H9 (cell line): Measurements from ENCODE around the gene AK4. TPM values are rescaled to one million over a fixed set of nuclear protein-coding genes. Genes with fewer than 3 reads are reported as not detected.

Experiments used
- DNase-seq: peaks from one replicate; pipeline ENCODE4 v3.0.0-alpha.2; 2017
- H2AFZ ChIP-seq: one replicate; pipeline ENCODE4 v1.6.1; 2013; ENCODE audit warnings: mild to moderate bottlenecking, low read length, control low read depth, moderate library complexity
- H2AK5ac ChIP-seq: 2 replicates; pipeline ENCODE4 v1.6.1; 2013; ENCODE audit warnings: low read length, control low read depth, mixed read lengths; ENCODE audit not compliant: insufficient read length
- H2BK120ac ChIP-seq: one replicate; pipeline ENCODE4 v1.6.1; 2013; ENCODE audit warnings: low read depth, mild to moderate bottlenecking, low read length, control low read depth, inconsistent platforms; ENCODE audit not compliant: poor library complexity, severe bottlenecking
- H2BK12ac ChIP-seq: 2 replicates; pipeline ENCODE4 v1.6.1; 2013; ENCODE audit warnings: low read length, control low read depth, mixed read lengths, low read depth; ENCODE audit not compliant: insufficient read length
- H2BK15ac ChIP-seq: 2 replicates; pipeline ENCODE4 v1.6.1; 2013; ENCODE audit warnings: low read depth, low read length, control low read depth
- H2BK20ac ChIP-seq: one replicate; pipeline ENCODE4 v1.6.1; 2013; ENCODE audit warnings: low read depth, mild to moderate bottlenecking, low read length, control low read depth, inconsistent platforms; ENCODE audit not compliant: poor library complexity, severe bottlenecking
- H2BK5ac ChIP-seq: 2 replicates; pipeline ENCODE4 v1.6.1; 2013; ENCODE audit warnings: low read length, control low read depth, mixed read lengths; ENCODE audit not compliant: insufficient read length
- H3K14ac ChIP-seq: 2 replicates; pipeline ENCODE4 v1.6.1; 2013; ENCODE audit warnings: low read length, control low read depth; ENCODE audit not compliant: insufficient read depth
- H3K18ac ChIP-seq: 2 replicates; pipeline ENCODE4 v1.6.1; 2013; ENCODE audit warnings: low read depth, mild to moderate bottlenecking, mixed read lengths, low read length, control low read depth; ENCODE audit not compliant: insufficient read length
- H3K23ac ChIP-seq: 2 replicates; pipeline ENCODE4 v1.6.1; 2013; ENCODE audit warnings: low read length, control low read depth, mixed read lengths, low read depth; ENCODE audit not compliant: insufficient read length
- H3K23me2 ChIP-seq: 2 replicates; pipeline ENCODE4 v1.6.1; 2013; ENCODE audit warnings: low read depth, mild to moderate bottlenecking, mixed read lengths, low read length, control low read depth; ENCODE audit not compliant: insufficient read length, poor library complexity, severe bottlenecking
- H3K27ac ChIP-seq: 2 replicates; pipeline ENCODE4 v1.5.1; 2013; ENCODE audit warnings: low read length, control low read depth, mixed read lengths, low read depth; ENCODE audit not compliant: insufficient read length
- H3K27me3 ChIP-seq: 2 replicates; pipeline ENCODE4 v1.6.1; 2013; ENCODE audit warnings: low read length, control low read depth, inconsistent platforms; ENCODE audit not compliant: insufficient read depth
- H3K4ac ChIP-seq: 2 replicates; pipeline ENCODE4 v1.6.1; 2013; ENCODE audit warnings: low read depth, mild to moderate bottlenecking, control low read depth, inconsistent platforms, low read length, moderate library complexity
- H3K4me1 ChIP-seq: 2 replicates; pipeline ENCODE4 v1.6.1; 2013; ENCODE audit warnings: low read length, control low read depth, inconsistent platforms; ENCODE audit not compliant: insufficient read depth
- H3K4me2 ChIP-seq: 2 replicates; pipeline ENCODE4 v1.6.1; 2013; ENCODE audit warnings: low read length, control low read depth, mixed read lengths; ENCODE audit not compliant: insufficient read length, insufficient read depth
- H3K56ac ChIP-seq: 2 replicates; pipeline ENCODE4 v1.6.1; 2013; ENCODE audit warnings: low read depth, mild to moderate bottlenecking, mixed read lengths, low read length, control low read depth; ENCODE audit not compliant: insufficient read length
- H3K79me1 ChIP-seq: 2 replicates; pipeline ENCODE4 v1.6.1; 2013; ENCODE audit warnings: low read depth, mild to moderate bottlenecking, moderate library complexity, low read length, control low read depth, inconsistent platforms; ENCODE audit not compliant: insufficient read depth, poor library complexity, severe bottlenecking
- H3K79me2 ChIP-seq: 2 replicates; pipeline ENCODE4 v1.6.1; 2013; ENCODE audit warnings: low read length, control low read depth, inconsistent platforms; ENCODE audit not compliant: insufficient read depth
- H3K9ac ChIP-seq: 2 replicates; pipeline ENCODE4 v1.6.1; 2013; ENCODE audit warnings: low read length, control low read depth, mixed read lengths; ENCODE audit not compliant: insufficient read length; ENCODE audit errors: extremely low read depth
- H3K9me3 ChIP-seq: one replicate; pipeline ENCODE4 v1.6.1; 2013; ENCODE audit warnings: low read depth, low read length, inconsistent platforms; ENCODE audit not compliant: control insufficient read depth
- H3T11ph ChIP-seq: one replicate; pipeline ENCODE4 v1.6.1; 2013; ENCODE audit warnings: mild to moderate bottlenecking, low read length, control low read depth, inconsistent platforms
- H4K20me1 ChIP-seq: one replicate; pipeline ENCODE4 v1.6.1; 2013; ENCODE audit not compliant: control insufficient read depth, insufficient read length, insufficient read depth
- H4K5ac ChIP-seq: 2 replicates; pipeline ENCODE4 v1.6.1; 2013; ENCODE audit warnings: low read depth, mild to moderate bottlenecking, mixed read lengths, low read length, control low read depth; ENCODE audit not compliant: insufficient read length
- H4K8ac ChIP-seq: replicated peaks from 2 replicates; pipeline ENCODE4 v1.6.1; 2013; ENCODE audit warnings: low read length, control low read depth, mixed read lengths, low read depth; ENCODE audit not compliant: insufficient read length
- H4K91ac ChIP-seq: 2 replicates; pipeline ENCODE4 v1.6.1; 2013; ENCODE audit warnings: low read depth, mild to moderate bottlenecking, moderate library complexity, mixed read lengths, low read length, control low read depth; ENCODE audit not compliant: insufficient read length
- H3K27ac Mint-ChIP-seq, 3 experiments: 2 replicates in 2 of 3; 3 replicates in 1 of 3; pipeline ENCODE4 v1.8.0; 2020 to 2021; ENCODE audit warnings: mixed read lengths in 3 of 3, mild to moderate bottlenecking in 1 of 3, moderate library complexity in 1 of 3
- H3K27me3 Mint-ChIP-seq: 2 replicates; pipeline ENCODE4 v1.8.0; 2021; ENCODE audit warnings: low read depth, mild to moderate bottlenecking, moderate library complexity, mixed read lengths
- H3K36me3 Mint-ChIP-seq, 3 experiments: 2 replicates in 2 of 3; 3 replicates in 1 of 3; pipeline ENCODE4 v1.8.0; 2020 to 2021; ENCODE audit warnings: low read depth in 3 of 3, mixed read lengths in 3 of 3; ENCODE audit not compliant: insufficient read depth in 1 of 3
- H3K4me1 Mint-ChIP-seq, 2 experiments: 2 replicates each; pipeline ENCODE4 v1.8.0; 2020; ENCODE audit warnings: mixed read lengths in 2 of 2
- H3K4me3 Mint-ChIP-seq, 2 experiments: 2 replicates in 1 of 2; 3 replicates in 1 of 2; pipeline ENCODE4 v1.8.0; 2020 to 2021; ENCODE audit warnings: mild to moderate bottlenecking in 2 of 2, mixed read lengths in 2 of 2, moderate library complexity in 1 of 2
- H3K9me3 Mint-ChIP-seq, 2 experiments: 2 replicates in 1 of 2; 3 replicates in 1 of 2; pipeline ENCODE4 v1.8.0; 2020; ENCODE audit warnings: mild to moderate bottlenecking in 2 of 2, mixed read lengths in 2 of 2, moderate library complexity in 1 of 2
- WGBS: extraction: QIAGEN DNeasy Blood & Tissue Kit; methylation state at CpG from one replicate; pipeline ENCODE4 v1.1.7; 2013; ENCODE audit warnings: missing lambda C conversion rate, low lambda C conversion rate, mixed read lengths; ENCODE audit not compliant: insufficient read length; ENCODE audit errors: extremely low coverage; 5-methylcytosine and 5-hydroxymethylcytosine counted together
- total RNA-seq: library from RNA; stranded (reverse); gene quantifications from 2 replicates; pipeline ENCODE4 v1.2.1, GENCODE V29; 2021
- TF ChIP-seq, protein P1 (sequence below): fragments of 200-600 bp; sonication (generic); conservative IDR thresholded peaks from 3 replicates; pipeline ENCODE4 v1.8.0; 2021; ENCODE audit warnings: antibody characterized with exemption, mild to moderate bottlenecking

AK4 gene
- total RNA-seq, 1 experiment from 2014 or later: 45.6 TPM

DNA sequence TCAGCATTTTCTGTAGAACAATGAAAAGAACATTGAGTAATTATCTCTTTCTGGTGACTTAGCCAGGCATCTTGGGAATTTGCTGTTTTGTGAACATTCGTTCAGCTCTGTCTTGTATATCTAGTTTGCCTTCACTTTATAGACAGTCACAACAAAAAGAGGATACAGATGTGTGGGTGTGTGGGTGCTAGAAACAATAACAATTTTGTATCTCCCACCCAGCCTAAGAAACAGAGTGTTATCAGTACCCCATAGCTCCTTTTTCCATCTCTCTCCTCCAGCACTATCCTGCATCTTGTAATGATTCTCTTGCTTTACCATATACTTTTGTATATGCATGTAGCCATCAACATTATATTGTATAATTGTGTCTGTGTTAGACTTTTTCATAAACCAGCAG, 33.0 kb downstream of the AK4 start:
- H3K4me1 Mint-ChIP-seq: peaks cover 21 to 32% of the 10 kb centered on the region in 2 experiments
- Histone ChIP-seq H2BK5ac (no peak overlapping the region), H3K9ac (no peak overlapping the region), H3K9me3 (no peaks in the 10 kb centered on the region), H3K14ac (no peak overlapping the region), H4K5ac (no peak overlapping the region), H3K27me3 (no peaks in the 10 kb centered on the region), H3K18ac (no peak overlapping the region), H2AK5ac (no peak overlapping the region), H3T11ph (no peak overlapping the region), H2BK12ac (no peak overlapping the region), H2AFZ (no peak overlapping the region), H4K91ac (no peak overlapping the region), H3K56ac (no peak overlapping the region), H2BK15ac (no peak overlapping the region), H3K4ac (no peak overlapping the region), H3K4me2 (no peak overlapping the region), H3K4me1 (peaks cover 20% of the 10 kb centered on the region), H2BK120ac (no peak overlapping the region), H3K23me2 (no peaks in the 10 kb centered on the region), H3K79me1 (no peaks in the 10 kb centered on the region), H3K79me2 (peaks cover 56% of the 10 kb centered on the region; the same call in 1 of the 2 replicates), H4K20me1 (no peaks in the 10 kb centered on the region), H2BK20ac (no peak overlapping the region), H4K8ac (no peak overlapping the region), H3K23ac (no peak overlapping the region), H3K27ac (no peak overlapping the region)
- no peaks in the 10 kb centered on the region for H3K9me3 Mint-ChIP-seq
- TF ChIP-seq, protein P1, sequence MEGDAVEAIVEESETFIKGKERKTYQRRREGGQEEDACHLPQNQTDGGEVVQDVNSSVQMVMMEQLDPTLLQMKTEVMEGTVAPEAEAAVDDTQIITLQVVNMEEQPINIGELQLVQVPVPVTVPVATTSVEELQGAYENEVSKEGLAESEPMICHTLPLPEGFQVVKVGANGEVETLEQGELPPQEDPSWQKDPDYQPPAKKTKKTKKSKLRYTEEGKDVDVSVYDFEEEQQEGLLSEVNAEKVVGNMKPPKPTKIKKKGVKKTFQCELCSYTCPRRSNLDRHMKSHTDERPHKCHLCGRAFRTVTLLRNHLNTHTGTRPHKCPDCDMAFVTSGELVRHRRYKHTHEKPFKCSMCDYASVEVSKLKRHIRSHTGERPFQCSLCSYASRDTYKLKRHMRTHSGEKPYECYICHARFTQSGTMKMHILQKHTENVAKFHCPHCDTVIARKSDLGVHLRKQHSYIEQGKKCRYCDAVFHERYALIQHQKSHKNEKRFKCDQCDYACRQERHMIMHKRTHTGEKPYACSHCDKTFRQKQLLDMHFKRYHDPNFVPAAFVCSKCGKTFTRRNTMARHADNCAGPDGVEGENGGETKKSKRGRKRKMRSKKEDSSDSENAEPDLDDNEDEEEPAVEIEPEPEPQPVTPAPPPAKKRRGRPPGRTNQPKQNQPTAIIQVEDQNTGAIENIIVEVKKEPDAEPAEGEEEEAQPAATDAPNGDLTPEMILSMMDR: no peak
- no peaks in the 10 kb centered on the region for H3K27me3 Mint-ChIP-seq
- H3K4me3 Mint-ChIP-seq: no peak overlapping the region
- DNase-seq: no peak
- no peak overlapping the region for H3K27ac Mint-ChIP-seq
- 0 out of 7 replicates have a peak, but pooled peaks cover 0 to 2% (median 0%) of the 10 kb centered on the region in 3 experiments for H3K36me3 Mint-ChIP-seq
- WGBS: no CpG with 5 or more reads among the region's 1 CpG
